Loucy (cell line): ENCODE measurements around the gene IDI2.
A peak's percentile ranks its signal among the peaks of the same experiment; 100 is the strongest.
"Not testable (repeated sequence)": the region's sequence is repeated elsewhere in the genome, so short reads cannot be mapped to it uniquely, and the experiment has no call there.

Experiments
- H2AFZ ChIP-seq: fragments of 200-600 bp; sonication (generic); 2 replicates; pipeline ENCODE4 v1.6.0; 2016; ENCODE audit warnings: antibody characterized with exemption, mild to moderate bottlenecking, low read length, moderate library complexity
- H3F3A ChIP-seq: fragments of 200-600 bp; 2 replicates; pipeline ENCODE4 v1.6.0; 2016; ENCODE audit warnings: antibody characterized with exemption, low read depth, mild to moderate bottlenecking
- H3K27me3 ChIP-seq: fragments of 200-600 bp; sonication (generic); 2 replicates; pipeline ENCODE4 v1.6.1; 2014; ENCODE audit warnings: low read length, mild to moderate bottlenecking; ENCODE audit not compliant: insufficient read depth, poor library complexity, severe bottlenecking
- H3K36me3 ChIP-seq: fragments of 200-600 bp; sonication (generic); 2 replicates; pipeline ENCODE4 v1.6.1; 2016; ENCODE audit warnings: low read length; ENCODE audit not compliant: insufficient read depth
- H3K4me1 ChIP-seq: fragments of 200-600 bp; sonication (generic); 2 replicates; pipeline ENCODE4 v1.5.1; 2014; ENCODE audit warnings: low read length, mild to moderate bottlenecking; ENCODE audit not compliant: insufficient read depth, poor library complexity, severe bottlenecking
- H3K4me2 ChIP-seq: fragments of 200-600 bp; sonication (generic); 2 replicates; pipeline ENCODE4 v1.6.0; 2014; ENCODE audit warnings: antibody characterized with exemption, low read length, low read depth, mild to moderate bottlenecking; ENCODE audit not compliant: poor library complexity, severe bottlenecking
- H3K4me3 ChIP-seq: fragments of 200-600 bp; sonication (generic); 2 replicates; pipeline ENCODE4 v1.5.1; 2014; ENCODE audit warnings: low read length, mild to moderate bottlenecking, mixed read lengths; ENCODE audit not compliant: poor library complexity, severe bottlenecking
- H3K79me2 ChIP-seq: fragments of 200-600 bp; sonication (generic); 2 replicates; pipeline ENCODE4 v1.6.1; 2014; ENCODE audit warnings: low read length; ENCODE audit not compliant: insufficient read depth
- H3K9ac ChIP-seq: fragments of 200-600 bp; sonication (generic); 2 replicates; pipeline ENCODE4 v1.6.0; 2014; ENCODE audit warnings: mild to moderate bottlenecking, low read depth, low read length, moderate library complexity; ENCODE audit not compliant: poor library complexity, severe bottlenecking
- H3K9me2 ChIP-seq: fragments of 200-600 bp; sonication (generic); replicated peaks from 2 replicates; pipeline ENCODE4 v1.6.1; 2016; ENCODE audit warnings: low read depth, low read length, mixed read lengths
- H3K9me3 ChIP-seq: fragments of 200-600 bp; sonication (generic); 2 replicates; pipeline ENCODE4 v1.6.1; 2014; ENCODE audit warnings: mild to moderate bottlenecking, antibody characterized with exemption, low read length, low read depth; ENCODE audit not compliant: insufficient read depth
- H4K20me1 ChIP-seq: fragments of 200-600 bp; sonication (generic); 2 replicates; pipeline ENCODE4 v1.6.0; 2014; ENCODE audit warnings: antibody characterized with exemption, low read length, mild to moderate bottlenecking; ENCODE audit not compliant: insufficient read depth, poor library complexity, severe bottlenecking
- EZH2phosphoT487 ChIP-seq: fragments of 200-600 bp; IDR thresholded peaks from 2 replicates; pipeline ENCODE4 v1.6.1; 2018; ENCODE audit warnings: antibody characterized with exemption, mild to moderate bottlenecking, moderate library complexity, borderline replicate concordance
- TF ChIP-seq, protein P1 (sequence below): fragments of 200-600 bp; sonication (generic); conservative IDR thresholded peaks from 2 replicates; pipeline ENCODE4 v1.5.1; 2014; ENCODE audit warnings: mild to moderate bottlenecking, antibody characterized with exemption, low read length

IDI2 gene

DNA sequence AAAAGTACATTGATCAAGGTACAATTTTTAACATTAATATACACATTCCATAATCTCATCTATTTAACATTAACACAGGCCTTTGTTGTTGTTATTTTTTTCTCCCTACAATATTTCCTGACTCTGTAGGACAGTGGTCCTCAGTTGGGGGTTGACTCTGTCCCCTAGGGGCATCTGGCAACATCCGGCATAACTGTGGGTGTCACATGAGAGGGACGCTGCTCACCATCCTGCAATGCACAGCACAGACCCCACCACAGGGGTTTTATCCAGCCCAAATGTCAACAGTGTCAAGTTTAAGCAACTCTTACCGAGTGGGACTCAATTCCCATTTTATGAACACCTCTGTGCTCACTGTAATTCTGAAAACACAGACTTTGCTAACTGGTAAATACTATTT lies 14.5 kb upstream of the IDI2 start:
- H3K36me3 ChIP-seq, result peaks cover 64% of the 10 kb centered on the region
- peaks cover 61% of the 10 kb centered on the region for H3K79me2 ChIP-seq
- H3K4me1 ChIP-seq, result peaks cover 35% of the 10 kb centered on the region
- no peak overlapping the region for H2AFZ ChIP-seq
- no peaks in the 10 kb centered on the region for H3K9me3 ChIP-seq
- peaks cover 59% of the 10 kb centered on the region for H4K20me1 ChIP-seq
- peak overlapping the region; percentile 89 for H3K4me2 ChIP-seq
- H3K4me3 ChIP-seq, result no peak overlapping the region
- no peaks in the 10 kb centered on the region for H3K9me2 ChIP-seq
- peaks cover 26% of the 10 kb centered on the region for H3F3A ChIP-seq
- H3K27me3 ChIP-seq, result no peaks in the 10 kb centered on the region
- no peak for TF ChIP-seq EZH2phosphoT487
- TF ChIP-seq, protein P1, sequence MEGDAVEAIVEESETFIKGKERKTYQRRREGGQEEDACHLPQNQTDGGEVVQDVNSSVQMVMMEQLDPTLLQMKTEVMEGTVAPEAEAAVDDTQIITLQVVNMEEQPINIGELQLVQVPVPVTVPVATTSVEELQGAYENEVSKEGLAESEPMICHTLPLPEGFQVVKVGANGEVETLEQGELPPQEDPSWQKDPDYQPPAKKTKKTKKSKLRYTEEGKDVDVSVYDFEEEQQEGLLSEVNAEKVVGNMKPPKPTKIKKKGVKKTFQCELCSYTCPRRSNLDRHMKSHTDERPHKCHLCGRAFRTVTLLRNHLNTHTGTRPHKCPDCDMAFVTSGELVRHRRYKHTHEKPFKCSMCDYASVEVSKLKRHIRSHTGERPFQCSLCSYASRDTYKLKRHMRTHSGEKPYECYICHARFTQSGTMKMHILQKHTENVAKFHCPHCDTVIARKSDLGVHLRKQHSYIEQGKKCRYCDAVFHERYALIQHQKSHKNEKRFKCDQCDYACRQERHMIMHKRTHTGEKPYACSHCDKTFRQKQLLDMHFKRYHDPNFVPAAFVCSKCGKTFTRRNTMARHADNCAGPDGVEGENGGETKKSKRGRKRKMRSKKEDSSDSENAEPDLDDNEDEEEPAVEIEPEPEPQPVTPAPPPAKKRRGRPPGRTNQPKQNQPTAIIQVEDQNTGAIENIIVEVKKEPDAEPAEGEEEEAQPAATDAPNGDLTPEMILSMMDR, result no peak
- H3K9ac ChIP-seq, result peak overlapping the region; percentile 14

DNA sequence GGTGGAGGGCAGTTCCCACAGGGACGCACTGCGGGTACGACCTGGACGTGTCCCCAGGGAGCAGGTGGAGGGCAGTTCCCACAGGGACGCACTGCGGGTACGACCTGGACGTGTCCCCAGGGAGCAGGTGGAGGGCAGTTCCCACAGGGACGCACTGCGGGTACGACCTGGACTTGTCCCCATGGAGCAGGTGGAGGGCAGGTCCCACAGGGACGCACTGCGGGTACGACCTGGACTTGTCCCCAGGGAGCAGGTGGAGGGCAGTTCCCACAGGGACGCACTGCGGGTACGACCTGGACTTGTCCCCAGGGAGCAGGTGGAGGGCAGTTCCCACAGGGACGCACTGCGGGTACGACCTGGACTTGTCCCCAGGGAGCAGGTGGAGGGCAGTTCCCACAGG lies 13.1 kb upstream of the IDI2 start:
- not testable (repeated sequence) for H3K9ac ChIP-seq, H3K9me3 ChIP-seq, H3K27me3 ChIP-seq, H2AFZ ChIP-seq, H3K4me2 ChIP-seq, H3K4me3 ChIP-seq, H3K9me2 ChIP-seq
- H3K4me1 ChIP-seq, result peaks cover 25% of the 10 kb centered on the region
- H3K79me2 ChIP-seq, result peaks cover 48% of the 10 kb centered on the region
- peaks cover 12% of the 10 kb centered on the region; the same call in 1 of the 2 replicates for H3F3A ChIP-seq
- H3K36me3 ChIP-seq, result peaks cover 64% of the 10 kb centered on the region
- H4K20me1 ChIP-seq, result peaks cover 45% of the 10 kb centered on the region

DNA sequence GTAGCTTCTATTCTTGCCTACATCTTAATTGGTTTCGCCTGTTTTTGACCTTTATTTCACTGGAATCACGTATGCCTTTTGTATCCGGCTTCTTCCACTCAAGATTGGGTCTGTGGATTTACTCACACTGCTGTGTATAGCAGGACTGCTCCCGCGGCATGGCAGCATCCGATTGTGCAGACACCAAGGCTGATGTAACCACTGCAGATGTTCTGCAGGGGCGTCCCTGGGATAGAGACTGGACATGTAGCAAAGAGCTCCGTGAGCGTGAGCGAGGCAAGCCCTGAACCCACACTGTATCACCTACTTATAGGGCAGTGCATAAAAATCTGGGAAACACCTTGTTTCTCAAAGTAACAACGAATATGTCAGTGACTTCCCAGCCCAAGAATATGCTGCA lies 11.4 kb upstream of the IDI2 start:
- H3K79me2 ChIP-seq, result peaks cover 31% of the 10 kb centered on the region
- no peak overlapping the region for H3K9ac ChIP-seq
- H3K27me3 ChIP-seq, result no peaks in the 10 kb centered on the region
- peaks cover 29% of the 10 kb centered on the region for H4K20me1 ChIP-seq
- H3K9me3 ChIP-seq, result no peaks in the 10 kb centered on the region
- H3F3A ChIP-seq, result 0 out of 2 replicates have a peak, but pooled peaks cover 10% of the 10 kb centered on the region
- H3K4me3 ChIP-seq, result no peak overlapping the region
- H3K9me2 ChIP-seq, result no peaks in the 10 kb centered on the region
- no peak for TF ChIP-seq EZH2phosphoT487
- TF ChIP-seq, protein P1, result no peak
- peaks cover 13% of the 10 kb centered on the region for H3K4me1 ChIP-seq
- no peak overlapping the region for H3K4me2 ChIP-seq
- peaks cover 50% of the 10 kb centered on the region for H3K36me3 ChIP-seq
- H2AFZ ChIP-seq, result no peak overlapping the region

DNA sequence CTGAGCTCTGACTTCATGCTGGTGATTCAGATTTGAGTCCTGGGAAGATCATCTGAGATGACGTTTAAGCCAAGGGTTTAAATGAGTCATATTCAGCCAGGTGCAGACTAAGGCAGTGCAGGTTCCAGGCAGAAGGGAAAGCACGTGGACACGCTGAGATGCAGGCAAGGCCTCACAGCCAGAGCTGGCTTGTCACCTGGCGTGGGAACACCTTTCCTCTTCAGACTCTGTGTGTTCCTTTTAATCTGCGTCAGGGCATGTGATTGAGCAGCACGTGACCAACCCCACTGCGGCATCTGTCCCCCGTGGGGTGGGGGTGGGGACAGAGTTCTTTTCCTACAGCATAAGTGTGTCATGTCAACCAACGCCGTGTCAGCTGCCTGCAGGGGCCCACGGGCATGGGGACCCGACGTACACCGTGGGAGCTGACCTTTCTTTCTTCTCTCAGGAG lies 10.7 kb upstream of the IDI2 start:
- TF ChIP-seq, protein P1, result no peak
- no peak for TF ChIP-seq EZH2phosphoT487
- H3K27me3 ChIP-seq, result no peaks in the 10 kb centered on the region
- no peak overlapping the region for H3K4me3 ChIP-seq
- H2AFZ ChIP-seq, result no peak overlapping the region
- H3K79me2 ChIP-seq, result peaks cover 24% of the 10 kb centered on the region
- no peaks in the 10 kb centered on the region for H3K9me3 ChIP-seq
- H3F3A ChIP-seq, result 0 out of 2 replicates have a peak, but pooled peaks cover 9% of the 10 kb centered on the region
- H4K20me1 ChIP-seq, result peaks cover 23% of the 10 kb centered on the region
- no peaks in the 10 kb centered on the region for H3K9me2 ChIP-seq
- H3K4me2 ChIP-seq, result no peak overlapping the region
- H3K9ac ChIP-seq, result no peak overlapping the region
- H3K36me3 ChIP-seq, result peaks cover 43% of the 10 kb centered on the region
- H3K4me1 ChIP-seq, result peaks cover 13% of the 10 kb centered on the region
